Fibroblast of skin of right quadriceps (primary cell): ENCODE measurements around the gene MICALL1.

Experiments
- DNase-seq: peaks from one replicate; pipeline ENCODE4 v3.0.0-alpha.2; 2013

The MICALL1 gene

DNA sequence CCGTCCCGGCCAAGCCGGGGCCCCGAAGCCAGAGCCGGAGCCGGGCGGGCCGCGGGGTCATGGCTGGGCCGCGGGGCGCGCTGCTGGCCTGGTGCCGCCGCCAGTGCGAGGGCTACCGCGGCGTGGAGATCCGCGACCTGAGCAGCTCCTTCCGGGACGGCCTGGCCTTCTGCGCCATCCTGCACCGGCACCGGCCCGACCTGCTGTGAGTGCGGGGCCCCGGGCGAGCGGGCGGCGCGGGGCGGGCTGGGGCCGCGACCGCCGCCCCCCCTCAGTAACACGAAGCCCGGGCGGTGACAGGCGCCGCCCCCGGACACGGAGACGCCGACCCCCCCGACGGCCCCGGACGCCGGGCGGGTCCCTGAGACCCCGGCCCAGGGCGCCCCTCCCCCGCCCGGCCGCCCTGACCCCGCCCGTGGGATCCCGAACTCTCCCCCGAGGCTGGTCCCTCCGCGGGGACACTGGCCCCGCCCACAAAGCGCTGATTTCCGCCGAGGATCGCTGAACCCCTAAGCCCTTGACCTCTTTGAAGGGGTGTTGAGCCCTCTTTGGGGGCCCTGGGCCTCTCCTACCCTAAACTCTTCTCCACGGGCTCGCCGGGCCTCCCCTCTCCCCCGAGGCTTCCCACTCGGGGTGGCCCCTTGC is 389 bp downstream of the MICALL1 start:
- no peak for DNase-seq

DNA sequence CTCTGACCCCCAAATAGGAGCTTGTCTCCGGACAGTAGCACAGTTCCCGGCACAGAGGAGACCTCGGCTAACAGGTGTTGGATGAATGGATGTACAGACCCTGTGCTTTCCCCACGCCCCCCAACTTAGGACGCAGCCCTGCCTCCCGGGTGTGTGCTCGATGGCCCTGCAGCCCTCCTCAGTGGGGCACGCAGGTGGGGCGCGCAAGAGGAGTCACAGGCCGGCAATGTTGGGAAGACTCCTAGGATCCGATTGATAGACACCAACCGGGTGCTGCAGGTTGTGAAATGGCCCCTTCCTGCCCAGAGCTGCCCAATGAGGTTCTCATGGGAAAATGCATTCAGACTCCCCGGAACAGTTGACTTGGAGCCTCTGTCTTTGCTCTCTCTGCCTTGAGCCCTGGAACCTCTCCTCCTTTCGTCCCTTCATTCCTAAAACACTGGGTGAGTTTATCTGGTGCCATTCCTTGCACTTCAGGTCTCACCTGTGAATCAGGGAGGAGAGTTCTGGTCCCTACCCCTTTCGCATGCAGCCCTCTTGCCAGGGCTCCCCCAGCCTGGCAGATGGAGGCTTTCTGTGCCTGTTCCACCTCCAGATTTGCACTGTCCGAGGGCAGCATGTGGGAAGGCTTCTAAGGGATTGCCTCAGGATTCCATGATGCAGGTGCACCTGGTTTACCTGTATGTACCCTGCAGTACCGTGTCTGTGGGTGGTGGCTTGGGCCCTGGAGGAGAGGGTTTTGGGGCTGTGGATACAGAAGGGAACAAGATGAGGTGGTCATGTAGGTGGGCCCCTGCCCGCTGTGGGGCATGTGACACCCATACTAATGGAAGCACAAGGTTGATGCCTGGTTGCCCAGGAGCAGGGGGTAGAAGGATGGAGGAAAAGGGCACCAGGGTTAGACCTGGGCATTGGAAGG is 1.2 kb downstream of the MICALL1 start:
- no peak for DNase-seq

DNA sequence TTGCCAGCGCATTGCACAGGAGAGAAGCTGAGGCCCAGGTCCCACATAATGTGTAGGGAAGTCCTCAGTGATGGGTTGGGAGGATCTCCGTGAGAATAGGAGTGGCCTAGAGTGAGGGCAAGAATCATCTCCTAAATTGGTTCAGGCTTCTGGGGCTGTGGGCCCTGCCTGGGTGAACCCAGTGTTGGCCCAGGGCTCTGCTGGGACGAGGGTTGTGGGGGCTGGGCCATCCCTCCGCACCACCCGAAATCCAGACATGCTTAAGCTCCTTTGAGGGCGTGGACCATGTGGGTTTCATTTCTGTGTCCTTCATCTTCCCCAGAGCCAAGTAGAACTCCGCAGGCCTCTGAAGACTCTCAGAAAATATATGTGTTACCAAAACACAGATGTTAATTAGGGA is 3.7 kb downstream of the MICALL1 start:
- DNase-seq: peak; percentile 65

DNA sequence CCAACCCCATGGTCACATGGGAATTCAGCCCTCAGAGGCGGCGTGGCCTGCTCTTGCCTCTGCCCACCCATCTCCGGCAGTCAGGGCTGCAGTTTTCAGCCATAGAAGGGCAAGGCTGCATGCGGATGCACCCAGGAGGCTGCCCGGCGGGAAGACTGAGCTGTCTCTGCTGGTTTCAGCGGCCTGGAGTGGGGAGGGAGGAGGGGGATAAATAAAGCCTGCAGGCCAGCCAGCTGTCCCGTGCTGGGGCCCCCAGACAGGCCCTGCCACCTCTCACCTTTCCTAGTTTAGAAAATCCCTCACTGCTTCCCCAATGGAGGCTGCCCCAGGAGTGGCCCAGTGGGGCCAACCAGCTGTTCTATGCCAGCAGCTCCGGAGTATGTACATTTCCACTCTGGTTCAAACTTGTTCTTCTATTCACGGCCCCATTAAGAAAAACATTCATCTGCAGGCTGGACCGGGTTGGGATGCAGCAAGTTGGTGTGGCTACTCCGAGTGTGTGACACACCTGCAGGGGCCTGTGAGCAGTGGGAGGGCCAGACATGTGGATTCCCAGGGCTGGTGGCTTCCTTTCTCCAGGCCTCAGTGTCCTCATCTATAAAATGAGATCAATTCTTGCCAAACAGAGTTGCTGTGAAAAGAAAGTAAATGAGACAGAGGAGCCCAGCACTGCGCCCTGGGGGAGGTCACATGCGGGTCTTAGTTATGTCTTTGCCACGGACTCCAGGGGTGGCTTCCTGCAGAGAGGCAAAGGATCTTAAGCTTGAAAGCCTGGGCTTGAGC is 5.0 kb downstream of the MICALL1 start:
- DNase-seq: no peak

DNA sequence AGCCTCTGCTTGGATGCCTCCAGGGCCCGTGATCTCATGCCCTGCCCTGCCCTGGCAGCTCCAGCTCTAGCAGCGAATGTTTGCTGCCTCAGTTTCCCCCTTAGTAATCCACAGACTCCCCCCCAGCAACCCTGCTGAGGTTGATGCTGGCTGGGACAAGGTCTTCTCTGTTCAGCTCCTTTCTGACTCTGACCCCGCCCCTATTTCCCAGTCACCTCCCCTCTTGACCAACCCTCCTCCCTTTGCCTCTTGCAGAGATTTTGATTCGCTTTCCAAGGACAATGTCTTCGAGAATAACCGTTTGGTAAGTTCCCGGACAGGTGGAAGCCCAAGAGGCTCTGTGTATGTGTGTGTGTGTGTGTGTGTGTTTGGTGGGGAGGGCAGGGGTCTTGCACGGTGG is 5.6 kb downstream of the MICALL1 start:
- no peak for DNase-seq

DNA sequence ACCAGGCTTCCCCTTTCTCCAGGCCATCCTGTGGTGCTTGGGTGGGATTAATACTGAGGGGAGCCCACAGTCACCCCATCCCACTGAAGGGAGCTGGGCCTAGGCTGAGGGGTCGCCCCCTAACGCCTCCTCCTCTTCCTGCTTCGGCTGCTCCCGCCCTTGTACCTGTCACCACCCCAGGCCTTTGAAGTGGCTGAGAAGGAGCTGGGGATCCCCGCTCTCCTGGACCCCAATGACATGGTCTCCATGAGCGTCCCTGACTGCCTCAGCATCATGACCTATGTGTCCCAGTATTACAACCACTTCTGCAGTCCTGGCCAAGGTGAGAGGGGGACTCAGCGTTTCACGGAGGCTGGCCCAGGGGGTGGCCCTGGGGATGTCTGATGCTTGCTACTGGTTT is 6.1 kb downstream of the MICALL1 start:
- no peak for DNase-seq

DNA sequence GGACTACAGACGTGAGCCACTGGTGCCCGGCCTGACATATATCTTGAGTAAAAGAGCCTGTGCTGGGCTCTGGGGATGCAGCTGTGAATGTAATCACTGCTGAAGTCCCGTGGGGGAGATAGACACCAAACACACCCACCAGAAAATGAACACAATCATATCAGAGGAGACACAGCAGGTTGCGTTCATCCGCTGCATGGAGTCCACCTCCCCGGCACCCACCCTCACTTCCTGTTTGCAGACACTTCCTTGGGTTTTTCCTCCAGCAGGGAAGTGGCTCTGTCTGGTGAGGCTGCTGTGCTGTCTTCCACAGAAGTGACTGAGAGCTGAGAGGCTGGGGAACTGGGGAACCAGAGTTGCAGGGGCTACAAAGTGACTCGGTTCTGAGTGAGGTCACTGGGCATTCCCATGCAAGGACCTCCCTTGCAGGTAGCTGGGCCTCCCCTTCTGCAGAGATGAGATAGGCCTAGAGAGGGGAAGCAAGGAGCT is 7.2 kb downstream of the MICALL1 start:
- no peak for DNase-seq

DNA sequence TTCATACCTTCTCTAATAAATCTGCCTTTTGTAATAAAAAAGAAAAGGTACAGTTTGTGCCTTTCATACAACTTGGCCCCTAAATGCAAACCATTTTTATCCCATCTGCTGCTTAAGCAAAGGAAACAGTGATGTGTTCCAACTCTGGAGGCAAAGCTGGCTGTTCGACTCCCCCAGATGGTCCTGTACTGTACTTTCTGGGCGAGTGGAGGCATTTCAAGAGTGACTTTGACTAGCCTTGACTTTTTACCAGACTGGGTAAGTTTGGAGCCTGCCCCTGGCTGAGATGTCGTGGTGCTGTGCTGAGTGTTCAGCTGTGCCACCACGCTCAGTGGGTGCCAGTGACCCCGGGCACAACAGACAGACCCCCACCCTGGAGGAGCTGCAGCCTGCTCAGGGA is 10.2 kb downstream of the MICALL1 start:
- no peak for DNase-seq

DNA sequence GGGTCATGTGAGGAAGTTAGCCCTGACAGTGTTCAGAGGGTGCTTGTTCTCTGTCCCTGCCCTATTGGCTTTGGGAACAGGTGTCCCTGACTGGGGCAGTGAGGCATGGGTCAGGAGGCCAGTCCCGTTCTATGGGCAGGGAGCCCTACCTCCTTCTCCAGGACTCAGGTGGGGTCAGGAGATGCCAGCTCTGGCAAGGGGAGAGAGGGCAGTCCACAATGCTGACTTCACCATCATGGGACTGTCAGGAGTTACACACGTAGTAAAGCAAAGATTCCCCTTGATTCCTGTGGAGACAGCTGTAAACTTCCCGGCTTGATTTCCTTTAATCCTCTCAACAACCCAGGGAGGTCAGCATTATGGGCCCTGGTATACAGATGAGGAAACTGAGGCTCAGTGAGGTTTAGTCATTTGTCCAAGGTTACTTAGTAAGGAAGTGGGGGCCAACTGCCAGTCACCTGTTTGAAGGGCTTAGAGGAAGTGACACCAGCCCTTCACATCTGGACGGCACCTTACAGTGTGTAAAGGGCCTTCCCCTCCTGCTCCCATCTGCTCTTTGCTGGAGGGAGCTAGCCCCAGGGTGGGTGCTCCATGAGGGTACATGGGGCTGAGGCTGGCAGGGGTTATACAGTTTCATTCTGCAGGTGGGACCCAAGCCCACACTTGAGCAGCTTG is 11.9 kb downstream of the MICALL1 start:
- no peak for DNase-seq

DNA sequence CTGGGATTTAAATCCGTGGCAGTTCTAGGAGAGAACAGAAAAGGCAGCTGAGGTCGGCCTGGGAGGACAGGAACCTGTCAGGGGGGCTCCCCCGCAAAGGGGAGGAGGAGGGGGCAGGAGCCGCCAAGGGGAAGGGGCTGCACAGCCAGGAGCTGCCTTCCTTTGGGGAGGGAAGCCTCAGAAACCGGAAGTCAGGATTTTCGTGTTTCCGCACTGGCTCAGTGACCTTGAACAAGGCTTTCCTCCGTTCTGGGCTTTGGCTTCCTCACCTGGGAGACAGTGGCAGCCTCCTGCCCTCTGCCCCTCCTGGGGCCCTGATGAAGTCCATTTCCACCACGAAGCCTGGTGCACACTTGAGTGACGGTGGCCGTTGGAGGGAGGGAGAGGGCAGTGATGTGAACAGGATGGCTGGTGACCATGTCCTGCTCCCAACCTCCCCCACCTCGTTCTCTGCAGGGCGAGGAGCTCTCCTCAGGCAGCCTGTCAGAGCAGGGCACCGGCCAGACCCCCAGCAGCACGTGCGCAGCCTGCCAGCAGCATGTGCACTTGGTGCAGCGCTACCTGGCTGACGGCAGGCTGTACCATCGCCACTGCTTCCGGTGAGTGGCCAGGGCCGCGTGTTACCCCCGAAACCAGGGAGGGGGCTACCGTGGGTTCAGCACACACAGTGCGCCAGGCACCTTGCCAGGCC is 12.6 kb downstream of the MICALL1 start:
- no peak for DNase-seq

DNA sequence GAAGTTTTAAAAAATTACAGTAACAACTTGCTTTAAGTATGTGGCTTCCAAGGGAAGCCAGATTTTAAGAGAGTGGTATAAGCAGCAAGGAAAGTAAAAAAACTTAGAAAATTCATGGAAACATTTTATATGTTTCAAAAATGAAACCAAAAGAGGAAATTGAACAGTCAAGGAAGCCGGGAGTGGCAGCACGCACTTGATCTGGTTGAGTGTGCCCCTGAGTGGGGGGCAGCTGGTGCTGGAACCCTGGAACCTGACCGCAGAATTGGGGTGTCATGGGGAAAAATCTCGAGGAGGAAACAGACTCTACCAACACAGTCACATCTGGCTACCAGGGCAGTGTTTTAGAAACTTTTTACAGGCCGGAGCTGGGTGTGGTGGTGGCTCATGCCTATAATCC is 14.0 kb downstream of the MICALL1 start:
- no peak for DNase-seq

DNA sequence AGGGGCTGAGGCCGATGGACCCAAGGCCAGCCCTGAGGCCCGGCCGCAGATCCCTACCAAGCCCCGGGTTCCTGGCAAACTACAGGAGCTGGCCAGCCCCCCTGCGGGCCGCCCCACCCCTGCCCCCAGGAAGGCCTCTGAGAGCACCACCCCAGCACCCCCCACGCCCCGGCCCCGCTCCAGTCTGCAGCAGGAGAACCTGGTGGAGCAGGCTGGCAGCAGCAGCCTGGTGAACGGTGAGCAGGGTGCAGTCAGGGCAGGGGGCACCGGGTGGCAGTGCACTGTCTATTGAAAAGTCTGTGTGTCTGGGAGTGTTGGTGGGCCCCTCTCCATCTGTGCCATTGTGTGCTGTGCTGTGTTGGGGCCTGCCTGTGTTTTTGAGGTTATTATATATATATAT is 16.1 kb downstream of the MICALL1 start:
- no peak for DNase-seq

DNA sequence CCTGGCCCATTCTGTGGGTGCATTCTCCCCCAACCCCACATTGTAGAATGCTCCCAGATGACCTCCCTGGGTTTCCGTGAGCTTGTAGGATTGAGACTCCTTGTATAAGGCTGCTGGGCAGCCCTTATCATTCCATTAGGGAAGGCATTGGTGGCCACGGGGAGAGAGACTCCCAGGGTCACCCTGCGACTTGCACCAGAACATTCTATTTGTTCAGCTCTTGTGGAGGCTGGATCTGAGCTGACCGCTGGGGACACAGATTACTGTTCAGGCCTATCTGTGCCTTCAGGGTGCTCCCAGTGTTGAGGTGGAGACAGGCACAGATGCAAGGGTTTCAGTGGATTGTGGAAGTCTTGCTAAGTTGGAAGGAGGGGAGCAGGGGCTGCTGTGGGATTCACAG is 17.8 kb downstream of the MICALL1 start:
- DNase-seq: no peak

DNA sequence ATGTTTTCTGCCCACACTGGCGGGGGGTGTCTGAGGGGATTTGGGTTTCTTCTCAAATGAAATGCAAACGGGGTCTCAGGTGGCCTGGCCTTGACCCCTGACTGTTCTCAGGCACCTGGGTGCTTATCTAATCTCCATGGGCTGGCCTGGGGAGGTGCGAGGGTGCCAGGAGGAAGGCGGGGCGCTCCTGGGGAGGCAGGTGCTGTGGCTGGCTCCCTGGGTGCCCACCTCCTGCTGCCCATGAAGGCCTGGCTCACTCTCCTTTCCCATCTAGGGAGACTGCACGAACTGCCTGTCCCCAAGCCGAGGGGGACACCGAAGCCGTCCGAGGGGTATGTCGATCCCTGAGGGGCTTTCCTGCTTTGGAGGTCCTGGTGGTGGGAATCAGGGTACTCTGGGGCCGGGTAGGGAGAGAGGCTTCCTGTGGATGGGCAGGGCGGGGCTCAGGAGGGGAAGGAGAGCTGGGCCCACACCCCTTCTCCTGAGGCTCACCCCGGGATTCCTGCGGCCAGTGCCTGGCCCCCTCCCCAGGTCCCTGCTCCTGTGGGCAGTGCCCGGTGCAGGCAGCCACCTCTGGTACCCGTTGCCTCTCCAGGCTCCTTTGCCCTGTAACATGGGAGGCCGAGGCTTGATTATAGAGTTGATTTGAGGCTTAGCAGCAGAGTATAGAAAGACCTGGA is 18.4 kb downstream of the MICALL1 start:
- no peak for DNase-seq

DNA sequence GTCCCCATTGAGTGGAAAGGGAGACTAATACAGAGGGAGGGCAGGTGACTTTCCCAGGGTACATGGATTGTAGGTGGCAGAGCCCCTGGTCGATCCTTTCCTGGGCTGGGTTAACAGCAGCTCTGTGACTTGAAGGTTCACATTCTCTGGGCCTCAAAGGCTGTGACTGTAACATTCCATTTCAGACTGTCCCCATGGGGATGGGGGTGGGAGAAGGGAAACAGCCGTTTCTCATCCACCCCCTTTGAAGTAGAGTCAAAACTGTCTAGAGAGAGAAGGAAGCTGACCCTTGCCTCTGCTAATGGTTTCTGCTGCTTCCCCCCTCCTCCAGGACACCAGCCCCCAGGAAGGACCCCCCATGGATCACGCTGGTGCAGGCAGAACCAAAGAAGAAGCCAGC is 19.2 kb downstream of the MICALL1 start:
- no peak for DNase-seq

DNA sequence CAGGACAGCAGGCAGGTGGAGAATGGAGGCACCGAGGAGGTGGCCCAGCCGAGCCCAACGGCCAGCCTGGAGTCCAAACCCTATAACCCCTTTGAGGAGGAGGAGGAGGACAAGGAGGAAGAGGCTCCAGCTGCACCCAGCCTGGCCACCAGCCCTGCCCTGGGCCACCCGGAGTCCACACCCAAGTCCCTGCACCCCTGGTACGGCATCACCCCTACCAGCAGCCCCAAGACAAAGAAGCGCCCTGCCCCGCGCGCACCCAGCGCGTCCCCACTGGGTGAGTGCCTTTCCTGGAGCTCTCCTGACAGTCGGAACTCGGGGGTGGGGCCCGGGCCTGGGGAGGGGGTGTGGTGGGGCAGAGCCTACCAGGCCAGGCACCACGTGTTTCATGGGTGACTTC is 19.7 kb downstream of the MICALL1 start:
- DNase-seq: no peak

DNA sequence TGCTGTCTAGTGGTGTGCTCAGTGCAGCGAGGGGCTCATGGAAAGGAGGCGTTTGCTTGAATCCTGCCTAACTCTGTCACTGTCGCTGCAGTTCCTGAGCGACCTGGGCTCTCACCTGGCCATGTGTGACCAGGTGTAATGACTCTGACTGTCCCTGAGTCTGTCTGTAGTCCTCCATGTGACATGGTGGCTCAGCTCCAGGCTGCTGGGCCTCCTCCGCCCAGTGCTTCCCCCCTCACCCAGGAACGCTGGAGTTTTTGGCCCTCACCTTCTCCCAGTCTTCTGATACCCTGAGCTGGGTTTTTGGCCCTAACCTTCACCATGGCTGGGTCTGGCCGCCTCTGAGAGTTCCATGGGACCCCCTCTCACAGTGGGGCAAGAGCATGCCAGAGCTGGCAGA is 20.3 kb downstream of the MICALL1 start:
- no peak for DNase-seq

DNA sequence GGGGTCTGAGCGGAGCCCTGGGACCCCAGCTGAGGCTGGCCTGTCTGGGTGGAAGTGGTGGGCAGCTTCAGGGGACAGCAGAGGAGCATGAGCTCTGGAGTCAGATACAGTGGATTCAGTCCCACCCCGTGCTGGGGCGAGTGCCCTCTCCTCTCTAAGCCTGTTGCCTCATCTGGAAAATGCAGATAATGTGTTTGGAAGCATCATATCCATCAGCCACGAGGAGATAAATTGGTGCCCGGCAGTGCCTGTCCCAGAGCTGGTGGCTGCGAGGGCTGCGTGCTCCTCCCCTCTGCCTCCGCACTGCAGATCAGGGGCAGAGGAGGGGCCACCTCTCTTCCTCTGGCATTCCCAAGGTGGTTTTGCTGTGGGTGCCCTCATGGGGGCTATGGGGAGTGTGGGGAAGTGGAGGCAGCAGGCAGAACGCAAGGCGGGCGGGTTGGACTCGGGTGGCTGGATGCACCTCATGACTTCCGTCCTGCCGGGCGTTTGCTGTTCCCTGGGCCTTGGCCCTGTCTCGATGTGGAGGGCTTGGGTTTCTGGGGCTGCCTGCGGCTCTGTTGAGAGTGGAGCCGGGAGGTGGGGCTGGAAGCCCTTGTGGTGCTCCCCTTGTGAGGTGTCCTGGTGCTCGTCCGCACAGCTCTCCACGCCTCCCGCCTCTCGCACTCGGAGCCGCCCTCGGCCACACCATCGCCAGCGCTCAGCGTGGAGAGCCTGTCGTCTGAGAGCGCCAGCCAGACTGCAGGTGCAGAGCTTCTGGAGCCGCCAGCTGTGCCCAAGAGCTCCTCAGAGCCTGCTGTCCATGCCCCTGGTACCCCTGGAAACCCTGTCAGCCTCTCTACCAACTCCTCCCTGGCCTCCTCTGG is 20.9 kb downstream of the MICALL1 start:
- no peak for DNase-seq

DNA sequence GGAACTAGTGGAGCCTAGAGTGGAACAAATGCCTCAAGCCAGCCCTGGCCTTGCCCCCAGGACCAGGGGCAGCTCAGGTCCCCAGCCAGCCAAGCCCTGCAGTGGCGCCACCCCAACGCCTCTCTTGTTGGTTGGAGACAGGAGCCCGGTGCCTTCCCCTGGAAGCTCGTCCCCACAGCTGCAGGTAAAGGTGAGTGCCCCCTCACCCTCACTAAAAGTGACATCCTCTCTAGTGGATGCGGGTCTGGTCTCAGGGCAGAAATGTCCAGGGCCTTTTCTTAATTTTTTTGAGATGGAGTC is 21.5 kb downstream of the MICALL1 start:
- DNase-seq: no peak

DNA sequence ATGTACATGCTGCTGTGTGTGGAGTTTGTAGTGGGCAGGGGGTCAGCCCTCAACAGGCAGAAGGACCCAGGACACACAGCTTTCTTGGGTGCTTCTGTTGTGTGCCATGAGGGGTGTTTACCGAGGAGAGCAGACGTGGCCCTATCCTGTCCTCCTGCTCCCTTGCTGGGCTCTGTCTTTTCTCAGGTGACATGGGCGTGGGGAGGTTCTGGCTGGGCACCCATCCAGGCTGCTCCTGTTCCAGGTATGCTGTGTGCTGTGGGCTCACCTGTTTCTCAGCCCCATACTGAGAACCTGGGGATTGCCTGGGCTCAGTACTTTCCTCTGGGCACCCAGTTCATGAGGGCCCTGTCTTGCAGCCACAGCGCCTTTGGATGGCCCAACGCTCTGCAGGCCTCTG is 23.3 kb downstream of the MICALL1 start:
- DNase-seq: no peak
